T-helper 1 cell treated with Interleukin-12 subunit alpha and Interleukin-12 subunit beta and Interleukin-4 antibody, amounts not matched to agents 30 μg/mL and 1 μg/mL, for 36 hours (primary cell): ENCODE data around the gene TRIM37.
A peak's percentile ranks its signal among the peaks of the same experiment; 100 is the strongest.

Source experiments
- H3K27ac Mint-ChIP-seq: one replicate; pipeline ENCODE4 v1.8.0; 2021; ENCODE audit warnings: mild to moderate bottlenecking, mixed read lengths
- H3K27me3 Mint-ChIP-seq: one replicate; pipeline ENCODE4 v1.8.0; 2021; ENCODE audit warnings: low read depth, mixed read lengths
- H3K36me3 Mint-ChIP-seq: one replicate; pipeline ENCODE4 v1.8.0; 2021; ENCODE audit warnings: low read depth, mixed read lengths
- H3K4me1 Mint-ChIP-seq: one replicate; pipeline ENCODE4 v1.8.0; 2021; ENCODE audit warnings: low read depth, mixed read lengths
- H3K4me3 Mint-ChIP-seq: one replicate; pipeline ENCODE4 v1.8.0; 2021; ENCODE audit warnings: mild to moderate bottlenecking, moderate library complexity, mixed read lengths
- H3K9me3 Mint-ChIP-seq: one replicate; pipeline ENCODE4 v1.8.0; 2021; ENCODE audit warnings: mixed read lengths

Gene TRIM37

DNA sequence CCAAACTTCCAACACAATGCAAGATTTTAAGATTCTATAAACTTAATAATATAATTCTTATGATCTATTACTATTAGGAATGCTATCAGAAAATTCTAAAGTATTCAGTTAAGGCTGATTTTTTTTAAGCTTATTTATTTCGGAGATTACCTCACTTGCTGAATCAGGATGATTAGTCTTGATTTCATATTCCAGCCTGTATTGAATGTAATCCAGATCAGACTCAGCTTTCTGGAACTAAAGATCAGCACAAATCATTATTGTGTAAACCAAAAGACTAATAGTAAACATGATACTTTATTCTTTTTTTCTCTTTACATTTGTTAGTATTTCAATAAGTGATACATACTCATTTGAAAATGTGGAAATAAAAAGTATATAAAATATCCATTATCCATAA lies 24.5 kb upstream of the TRIM37 start:
- peaks cover 17% of the 10 kb centered on the region for H3K36me3 Mint-ChIP-seq
- H3K4me1 Mint-ChIP-seq = peaks cover 8% of the 10 kb centered on the region
- H3K27me3 Mint-ChIP-seq = no peaks in the 10 kb centered on the region
- no peak overlapping the region for H3K4me3 Mint-ChIP-seq
- H3K9me3 Mint-ChIP-seq = no peaks in the 10 kb centered on the region
- no peak overlapping the region for H3K27ac Mint-ChIP-seq

- H3K27ac Mint-ChIP-seq = no peak overlapping the region
- H3K9me3 Mint-ChIP-seq = no peaks in the 10 kb centered on the region
- H3K4me1 Mint-ChIP-seq = peaks cover 8% of the 10 kb centered on the region
- peaks cover 17% of the 10 kb centered on the region for H3K36me3 Mint-ChIP-seq
- no peak overlapping the region for H3K4me3 Mint-ChIP-seq
- H3K27me3 Mint-ChIP-seq = no peaks in the 10 kb centered on the region
Observed at GRCh38 chr17:59129814-59130213, 23.1 kb upstream of the TRIM37 start.

DNA sequence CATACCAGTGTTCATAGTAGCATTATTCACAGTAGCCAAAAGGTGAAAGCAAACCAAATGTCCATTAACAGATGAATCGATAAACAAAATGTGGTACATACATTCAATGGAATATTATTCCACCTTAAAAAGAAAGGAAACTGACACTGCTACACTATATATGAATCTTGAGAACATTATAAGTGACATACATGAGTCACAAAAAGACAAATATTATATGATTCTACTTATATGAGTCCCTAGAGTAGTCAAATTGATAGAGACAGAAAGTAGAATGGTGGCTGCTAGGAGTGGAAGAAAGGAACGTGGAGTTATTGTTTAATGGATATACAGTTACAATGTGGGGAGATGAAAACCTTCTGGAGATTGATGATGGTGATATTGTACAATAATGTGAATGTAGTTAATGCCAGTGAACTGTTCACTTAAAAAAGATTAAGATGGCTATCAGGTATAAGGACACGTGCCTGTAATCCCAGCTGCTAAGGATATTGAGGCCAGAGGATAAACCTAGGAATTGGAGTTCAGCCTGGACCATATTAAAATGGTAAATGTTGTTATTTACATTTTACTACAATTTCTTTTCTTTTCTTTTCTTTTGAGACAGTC lies 20.2 kb upstream of the TRIM37 start:
- Mint-ChIP-seq H3K4me1 (peaks cover 5% of the 10 kb centered on the region), H3K27ac (no peak overlapping the region), H3K9me3 (no peaks in the 10 kb centered on the region), H3K36me3 (peaks cover 25% of the 10 kb centered on the region), H3K4me3 (no peak overlapping the region), H3K27me3 (no peaks in the 10 kb centered on the region)

GRCh38 chr17:59124665-59125064 lies 18.0 kb upstream of the TRIM37 start:
- H3K9me3 Mint-ChIP-seq = no peaks in the 10 kb centered on the region
- H3K4me1 Mint-ChIP-seq = peaks cover 3% of the 10 kb centered on the region
- no peak overlapping the region for H3K4me3 Mint-ChIP-seq
- no peaks in the 10 kb centered on the region for H3K27me3 Mint-ChIP-seq
- H3K36me3 Mint-ChIP-seq = peaks cover 29% of the 10 kb centered on the region
- no peak overlapping the region for H3K27ac Mint-ChIP-seq

- peaks cover 1% of the 10 kb centered on the region for H3K4me1 Mint-ChIP-seq
- peaks cover 28% of the 10 kb centered on the region for H3K36me3 Mint-ChIP-seq
- no peak overlapping the region for H3K27ac Mint-ChIP-seq
- no peaks in the 10 kb centered on the region for H3K27me3 Mint-ChIP-seq
- no peak overlapping the region for H3K4me3 Mint-ChIP-seq
- no peaks in the 10 kb centered on the region for H3K9me3 Mint-ChIP-seq
Observed at GRCh38 chr17:59121901-59122480, 15.3 kb upstream of the TRIM37 start.

DNA sequence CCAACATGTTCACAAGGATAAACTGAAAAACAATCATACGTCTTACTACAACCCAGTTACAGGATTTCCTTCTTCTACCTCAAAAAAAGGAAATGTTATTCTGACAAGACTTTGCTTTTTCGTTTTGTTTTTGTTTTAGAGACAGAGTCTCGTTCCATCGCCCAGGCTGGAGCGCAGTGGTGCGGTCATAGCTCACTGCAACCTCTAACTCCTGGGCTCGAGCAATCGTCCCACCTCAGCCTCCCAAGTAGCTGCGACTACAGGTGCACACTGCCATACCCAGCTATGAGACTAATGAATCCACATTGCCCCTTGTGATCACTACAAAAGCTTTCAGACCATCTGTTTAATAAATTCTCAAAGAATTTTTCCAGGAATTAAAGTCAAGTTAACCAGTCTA lies 8.8 kb upstream of the TRIM37 start:
- peaks cover 28% of the 10 kb centered on the region for H3K36me3 Mint-ChIP-seq
- no peak overlapping the region for H3K4me3 Mint-ChIP-seq
- peaks cover 3% of the 10 kb centered on the region for H3K4me1 Mint-ChIP-seq
- no peaks in the 10 kb centered on the region for H3K27me3 Mint-ChIP-seq
- no peaks in the 10 kb centered on the region for H3K9me3 Mint-ChIP-seq
- H3K27ac Mint-ChIP-seq = no peak overlapping the region

DNA sequence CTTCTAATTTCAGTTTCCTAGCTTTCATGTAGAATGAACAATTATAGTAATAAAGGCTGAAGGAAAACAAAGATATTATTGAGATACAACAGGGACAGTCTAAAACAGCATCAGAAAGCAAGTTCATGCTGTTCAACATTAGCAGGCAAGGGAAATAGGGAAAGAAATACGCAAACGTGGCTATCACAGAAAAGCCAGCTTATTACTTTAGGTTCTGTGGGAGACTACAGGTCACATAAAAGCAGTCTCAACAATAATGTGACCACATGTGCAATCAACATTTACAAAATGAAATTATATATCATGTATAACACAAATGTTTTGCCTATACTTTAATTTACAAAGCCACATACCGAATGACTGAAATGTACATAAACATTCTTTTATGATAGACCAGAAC lies 4.9 kb upstream of the TRIM37 start:
- Mint-ChIP-seq H3K27me3 (no peaks in the 10 kb centered on the region), H3K9me3 (no peaks in the 10 kb centered on the region), H3K4me1 (peaks cover 16% of the 10 kb centered on the region), H3K27ac (no peak overlapping the region), H3K4me3 (no peak overlapping the region), H3K36me3 (peaks cover 23% of the 10 kb centered on the region)

GRCh38 chr17:59110973-59111372 lies 4.3 kb upstream of the TRIM37 start:
- Mint-ChIP-seq H3K27ac (peak overlapping the region; percentile 0), H3K9me3 (no peaks in the 10 kb centered on the region), H3K27me3 (no peaks in the 10 kb centered on the region), H3K36me3 (peaks cover 21% of the 10 kb centered on the region), H3K4me3 (no peak overlapping the region), H3K4me1 (peaks cover 16% of the 10 kb centered on the region)

- Mint-ChIP-seq H3K27ac (no peak overlapping the region), H3K27me3 (no peaks in the 10 kb centered on the region), H3K4me1 (peaks cover 31% of the 10 kb centered on the region), H3K9me3 (no peaks in the 10 kb centered on the region), H3K4me3 (peak overlapping the region; percentile 21), H3K36me3 (peaks cover 20% of the 10 kb centered on the region)
Observed at GRCh38 chr17:59108400-59109102, 1.9 kb upstream of the TRIM37 start.

DNA sequence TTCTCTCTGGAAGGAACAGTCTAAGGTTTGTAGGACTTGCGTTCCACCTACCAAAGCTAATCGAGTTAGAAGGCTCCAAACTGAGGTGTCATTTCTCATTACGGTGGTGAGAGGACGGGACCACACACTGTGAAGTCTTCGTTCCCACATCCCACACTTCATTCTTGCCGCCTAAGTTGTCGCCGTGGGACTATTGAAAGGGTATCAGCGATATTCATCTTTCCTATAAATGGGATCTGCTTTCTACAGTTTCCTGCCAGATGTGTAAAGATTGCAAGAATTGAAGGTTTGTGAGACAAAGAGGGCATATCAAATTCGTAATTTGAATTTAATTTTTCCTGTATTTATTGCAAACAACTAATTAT lies 608 bp upstream of the TRIM37 start:
- Mint-ChIP-seq H3K4me1 (peaks cover 31% of the 10 kb centered on the region), H3K9me3 (no peaks in the 10 kb centered on the region), H3K27ac (peak overlapping the region; percentile 91), H3K36me3 (peaks cover 25% of the 10 kb centered on the region), H3K27me3 (no peaks in the 10 kb centered on the region), H3K4me3 (peak overlapping the region; percentile 91)

DNA sequence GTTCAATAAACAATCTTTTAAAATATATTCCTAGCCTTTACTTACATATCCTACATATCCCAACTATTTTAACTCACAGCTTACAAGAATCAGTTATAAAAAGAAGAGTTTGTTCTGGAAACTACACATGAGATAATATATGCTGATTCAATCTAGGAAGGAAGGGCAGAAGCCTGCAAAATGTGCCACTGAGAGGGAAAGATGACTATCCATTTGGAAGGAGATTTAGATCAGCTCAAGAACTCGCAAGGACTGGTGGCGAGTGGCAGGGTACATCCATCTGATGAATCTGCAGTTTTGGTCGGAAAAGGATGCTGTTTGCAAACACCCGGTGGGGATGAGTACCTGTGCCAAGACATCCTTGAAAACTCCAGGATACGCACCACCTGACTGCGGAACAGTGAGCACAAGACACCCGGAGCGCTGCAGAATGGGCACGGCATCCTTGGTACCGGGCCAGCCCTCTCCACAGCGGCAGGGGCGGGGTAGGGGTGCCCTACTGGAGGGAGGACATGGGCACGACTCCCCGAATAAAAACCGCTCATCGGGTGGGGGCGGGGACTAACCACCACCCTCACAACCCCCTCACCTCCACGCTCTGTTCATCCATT lies 723 bp downstream of the TRIM37 start:
- Mint-ChIP-seq H3K36me3 (peaks cover 24% of the 10 kb centered on the region), H3K9me3 (no peaks in the 10 kb centered on the region)

GRCh38 chr17:59101178-59101577 lies 5.5 kb downstream of the TRIM37 start:
- H3K27me3 Mint-ChIP-seq = no peaks in the 10 kb centered on the region
- no peak overlapping the region for H3K4me3 Mint-ChIP-seq
- peaks cover 36% of the 10 kb centered on the region for H3K36me3 Mint-ChIP-seq
- H3K9me3 Mint-ChIP-seq = peaks cover 6% of the 10 kb centered on the region
- H3K27ac Mint-ChIP-seq = no peak overlapping the region
- peaks cover 30% of the 10 kb centered on the region for H3K4me1 Mint-ChIP-seq

More for the DNA sequence above, 723 bp downstream of the TRIM37 start:
- no peaks in the 10 kb centered on the region for H3K27me3 Mint-ChIP-seq
- H3K27ac Mint-ChIP-seq = peak overlapping the region; percentile 91
- peak overlapping the region; percentile 91 for H3K4me3 Mint-ChIP-seq
- peaks cover 34% of the 10 kb centered on the region for H3K4me1 Mint-ChIP-seq

GRCh38 chr17:59097876-59098275 lies 8.8 kb downstream of the TRIM37 start:
- Mint-ChIP-seq H3K4me3 (no peak overlapping the region), H3K27ac (no peak overlapping the region), H3K36me3 (peaks cover 34% of the 10 kb centered on the region), H3K27me3 (no peaks in the 10 kb centered on the region), H3K9me3 (peaks cover 6% of the 10 kb centered on the region), H3K4me1 (peaks cover 23% of the 10 kb centered on the region)

- Mint-ChIP-seq H3K9me3 (peaks cover 2% of the 10 kb centered on the region), H3K4me1 (peaks cover 18% of the 10 kb centered on the region), H3K27me3 (no peaks in the 10 kb centered on the region), H3K27ac (no peak overlapping the region), H3K4me3 (no peak overlapping the region), H3K36me3 (peaks cover 19% of the 10 kb centered on the region)
Observed at GRCh38 chr17:59094861-59095530, 11.7 kb downstream of the TRIM37 start.
